Breast epithelium (tissue), 4 donors: Measurements from ENCODE around the gene CHD5. TPM values are rescaled to one million over a fixed set of nuclear protein-coding genes. Genes with fewer than 3 reads are reported as not detected.

Experiments
- DNase-seq, 2 donors: peaks; one replicate each; pipeline ENCODE4 v3.0.0-alpha.2; 2019; ENCODE audit warnings: low spot score in 2 of 2
- H3K27ac ChIP-seq, 2 donors: fragments of 200-600 bp; sonication (generic) in 1 of 2; one replicate each; pipeline ENCODE4 v1.5.1; 2016 to 2019; ENCODE audit warnings: mild to moderate bottlenecking in 1 of 2
- H3K27me3 ChIP-seq, 2 donors: fragments of 200-600 bp; sonication (generic) in 1 of 2; one replicate each; pipeline versions ENCODE4 v1.5.1 to v1.6.0; 2017 to 2019; ENCODE audit warnings: control low read depth in 1 of 2, mild to moderate bottlenecking in 1 of 2
- H3K36me3 ChIP-seq: fragments of 200-600 bp; one replicate; pipeline ENCODE4 v1.5.1; 2019
- H3K4me1 ChIP-seq, 2 donors: fragments of 200-600 bp; sonication (generic); one replicate each; pipeline ENCODE4 v1.5.1; 2016 to 2019; ENCODE audit warnings: control low read depth in 1 of 2
- H3K4me3 ChIP-seq, 3 donors: fragments of 200-600 bp; sonication (generic); 1 replicate in 2 of 3; 2 replicates in 1 of 3; pipeline ENCODE4 v1.5.1; 2016 to 2019; ENCODE audit warnings: mild to moderate bottlenecking in 3 of 3, moderate library complexity in 2 of 3
- H3K9me3 ChIP-seq, 2 donors: fragments of 200-600 bp; sonication (generic) in 1 of 2; one replicate each; pipeline ENCODE4 v1.5.1; 2016 to 2019; ENCODE audit warnings: control low read depth in 1 of 2
- POLR2A ChIP-seq: fragments of 450-650 bp; IDR thresholded peaks from one replicate; pipeline ENCODE4 v1.6.1; 2016; ENCODE audit warnings: antibody characterized with exemption, mild to moderate bottlenecking, moderate library complexity
- POLR2AphosphoS5 ChIP-seq, 3 donors: sonication (generic); formaldehyde crosslinking; IDR thresholded peaks; one replicate each; pipeline ENCODE4 v1.6.1; 2017; ENCODE audit warnings: antibody characterized with exemption in 3 of 3
- intact Hi-C: fragments of 100-400 bp; cut with DNase I; formaldehyde crosslinking; loops from one replicate; pipeline ENCODE4 v1.15.1; 2023; ENCODE audit warnings: low total_unique reads
- total RNA-seq, 3 donors: library from RNA; depleted of rRNA; stranded (reverse); fragments of >200 nt; gene quantifications; one replicate each; pipeline ENCODE4 v1.1.0, GENCODE V29; 2016
- TF ChIP-seq, protein P1 (sequence below), 3 donors: fragments of 450-650 bp; IDR thresholded peaks; one replicate each; pipeline ENCODE4 v1.5.1; 2016 to 2017; ENCODE audit warnings: antibody characterized with exemption in 3 of 3, mild to moderate bottlenecking in 3 of 3, moderate library complexity in 3 of 3

Gene CHD5
- total RNA-seq, 3 donors from 2014 or later = under 0.01 to 0.33 (median 0.15) TPM

DNA sequence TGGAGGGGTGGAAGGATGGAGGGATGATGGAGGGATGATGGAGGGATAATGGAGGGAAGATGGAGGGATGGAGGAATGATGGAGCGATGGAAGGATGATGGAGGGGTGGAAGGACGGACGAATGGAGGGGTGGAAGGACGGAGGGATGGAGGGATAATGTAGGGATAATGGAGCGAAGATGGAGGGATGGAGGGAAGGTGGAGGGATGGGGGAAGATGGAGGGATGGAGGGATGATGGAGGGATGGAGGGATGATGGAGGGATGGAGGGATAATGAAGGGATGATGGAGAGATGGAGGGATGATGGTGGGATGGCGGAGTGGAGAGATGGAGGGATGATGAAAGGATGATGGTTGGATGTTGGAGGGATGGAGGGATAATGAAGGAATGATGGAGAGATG lies 73.1 kb downstream of the CHD5 start:
- H3K36me3 ChIP-seq = no peaks in the 10 kb centered on the region
- H3K9me3 ChIP-seq = no peaks in the 10 kb centered on the region
- H3K4me3 ChIP-seq = no peak overlapping the region
- intact Hi-C loops = no loop called here
- H3K27me3 ChIP-seq = peaks cover 0 to 37% of the 10 kb centered on the region in 2 donors
- H3K27ac ChIP-seq = no peak overlapping the region
- DNase-seq = no peak
- TF ChIP-seq, protein P1, sequence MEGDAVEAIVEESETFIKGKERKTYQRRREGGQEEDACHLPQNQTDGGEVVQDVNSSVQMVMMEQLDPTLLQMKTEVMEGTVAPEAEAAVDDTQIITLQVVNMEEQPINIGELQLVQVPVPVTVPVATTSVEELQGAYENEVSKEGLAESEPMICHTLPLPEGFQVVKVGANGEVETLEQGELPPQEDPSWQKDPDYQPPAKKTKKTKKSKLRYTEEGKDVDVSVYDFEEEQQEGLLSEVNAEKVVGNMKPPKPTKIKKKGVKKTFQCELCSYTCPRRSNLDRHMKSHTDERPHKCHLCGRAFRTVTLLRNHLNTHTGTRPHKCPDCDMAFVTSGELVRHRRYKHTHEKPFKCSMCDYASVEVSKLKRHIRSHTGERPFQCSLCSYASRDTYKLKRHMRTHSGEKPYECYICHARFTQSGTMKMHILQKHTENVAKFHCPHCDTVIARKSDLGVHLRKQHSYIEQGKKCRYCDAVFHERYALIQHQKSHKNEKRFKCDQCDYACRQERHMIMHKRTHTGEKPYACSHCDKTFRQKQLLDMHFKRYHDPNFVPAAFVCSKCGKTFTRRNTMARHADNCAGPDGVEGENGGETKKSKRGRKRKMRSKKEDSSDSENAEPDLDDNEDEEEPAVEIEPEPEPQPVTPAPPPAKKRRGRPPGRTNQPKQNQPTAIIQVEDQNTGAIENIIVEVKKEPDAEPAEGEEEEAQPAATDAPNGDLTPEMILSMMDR (IDR thresholded peaks at IDR 0.05) = no peak
- TF ChIP-seq POLR2AphosphoS5 (IDR thresholded peaks at IDR 0.05) (no peak), POLR2A (no peak)
- no peaks in the 10 kb centered on the region for H3K4me1 ChIP-seq

DNA sequence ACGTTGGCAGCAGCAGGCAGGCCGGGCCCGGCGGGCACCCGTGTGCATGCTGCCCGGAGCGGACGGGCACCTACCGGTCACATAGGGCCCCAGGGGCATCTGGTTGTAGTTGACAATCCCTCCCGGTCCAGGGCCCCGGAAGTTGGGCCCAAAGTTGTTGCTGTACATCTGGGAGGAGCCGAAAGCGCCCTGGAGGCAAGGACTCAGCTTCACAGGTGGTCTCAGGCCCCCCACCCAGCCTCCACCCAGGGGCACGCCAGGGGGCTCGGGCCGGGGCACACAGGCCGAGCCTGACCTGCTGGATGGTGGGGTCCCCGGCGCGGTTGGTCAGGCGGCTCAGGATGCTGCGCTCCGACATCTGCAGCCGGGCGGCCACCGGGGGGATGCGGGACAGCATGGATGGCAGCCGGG lies 73.8 kb downstream of the CHD5 start:
- Histone ChIP-seq H3K27ac (no peak overlapping the region), H3K27me3 (peaks cover 0 to 38% of the 10 kb centered on the region in 2 donors), H3K36me3 (no peaks in the 10 kb centered on the region), H3K4me3 (no peak overlapping the region), H3K9me3 (no peaks in the 10 kb centered on the region), H3K4me1 (no peaks in the 10 kb centered on the region)
- intact Hi-C loops = no loop called here
- DNase-seq = no peak
- TF ChIP-seq POLR2A (no peak), POLR2AphosphoS5 (IDR thresholded peaks at IDR 0.05) (no peak)
- TF ChIP-seq, protein P1 (IDR thresholded peaks at IDR 0.05) = no peak

DNA sequence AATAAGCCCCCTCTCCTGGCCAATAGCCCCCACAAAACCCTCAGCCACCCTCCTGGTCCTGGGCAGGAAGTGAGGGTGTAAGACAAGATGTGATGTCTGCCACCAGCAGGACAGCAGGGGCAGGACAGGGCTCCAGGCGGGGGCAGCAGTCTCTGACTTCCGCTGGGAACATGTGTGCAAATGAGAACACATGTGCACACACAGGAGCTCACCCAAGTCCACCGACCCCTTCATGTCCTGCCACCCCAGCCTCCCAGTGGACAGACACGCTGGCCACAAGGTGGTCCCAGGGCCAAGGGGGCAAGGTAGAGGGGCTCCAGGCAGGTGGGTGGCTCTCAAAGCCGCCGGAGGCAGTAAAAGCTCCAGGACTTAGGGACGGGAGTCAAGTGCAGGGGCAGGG lies 74.4 kb downstream of the CHD5 start:
- H3K4me3 ChIP-seq = no peak overlapping the region
- H3K27me3 ChIP-seq = peaks cover 0 to 38% of the 10 kb centered on the region in 2 donors
- intact Hi-C loops = no loop called here
- H3K4me1 ChIP-seq = no peaks in the 10 kb centered on the region
- TF ChIP-seq, protein P1 (IDR thresholded peaks at IDR 0.05) = no peak
- TF ChIP-seq POLR2AphosphoS5 (IDR thresholded peaks at IDR 0.05) = no peak
- TF ChIP-seq POLR2A = no peak
- H3K27ac ChIP-seq = no peak overlapping the region
- no peaks in the 10 kb centered on the region for H3K9me3 ChIP-seq
- no peak for DNase-seq
- no peaks in the 10 kb centered on the region for H3K36me3 ChIP-seq

DNA sequence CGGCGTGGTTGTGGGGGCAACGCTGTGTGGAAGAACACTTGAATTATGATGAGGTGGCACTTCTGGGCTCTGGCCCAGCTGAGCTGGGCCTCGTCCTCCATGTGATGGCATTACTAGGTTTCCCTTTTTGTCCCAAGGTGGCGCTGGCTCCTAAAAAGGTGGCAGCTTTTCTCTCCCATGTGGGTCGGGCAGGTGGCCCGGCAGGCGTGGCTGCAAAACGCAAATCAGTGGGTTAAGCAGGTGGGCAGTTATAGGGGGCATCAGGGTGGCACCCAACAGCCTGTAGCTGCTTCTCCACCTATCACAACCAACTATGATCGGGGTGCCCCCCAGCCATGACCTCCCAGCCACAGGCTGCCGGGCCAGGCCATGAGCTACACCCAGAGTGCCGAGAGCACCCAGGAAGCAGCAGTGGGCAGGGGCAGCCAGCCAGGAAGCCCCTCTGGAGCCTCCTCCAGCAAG lies 74.9 kb downstream of the CHD5 start:
- DNase-seq = no peak
- Histone ChIP-seq H3K27me3 (peaks cover 0 to 34% of the 10 kb centered on the region in 2 donors), H3K4me3 (no peak overlapping the region), H3K27ac (no peak overlapping the region), H3K9me3 (no peaks in the 10 kb centered on the region), H3K4me1 (no peaks in the 10 kb centered on the region), H3K36me3 (no peaks in the 10 kb centered on the region)
- intact Hi-C loops = no loop called here
- TF ChIP-seq POLR2AphosphoS5 (IDR thresholded peaks at IDR 0.05) (no peak), POLR2A (no peak)
- TF ChIP-seq, protein P1 (IDR thresholded peaks at IDR 0.05) = no peak

DNA sequence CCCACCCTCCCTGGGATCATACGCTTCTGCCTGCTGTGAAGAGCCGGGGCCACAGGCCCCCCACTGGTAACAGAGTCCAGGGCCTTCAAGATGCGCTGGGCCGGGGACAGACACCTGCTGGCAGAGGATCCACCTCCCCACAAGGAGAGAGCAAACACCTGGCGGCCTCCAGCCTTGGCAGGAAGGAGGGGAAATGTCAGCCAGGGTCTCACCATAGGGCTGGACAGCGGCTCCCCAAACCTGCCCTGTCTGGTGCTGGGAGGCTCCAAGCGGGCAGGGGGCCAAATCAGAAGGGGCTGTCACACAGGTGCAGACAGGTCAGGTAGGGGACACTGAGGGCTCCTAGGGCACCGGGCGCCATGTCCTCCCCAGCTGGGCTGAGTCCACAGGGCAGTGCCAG lies 75.5 kb downstream of the CHD5 start:
- Histone ChIP-seq H3K4me3 (no peak overlapping the region), H3K9me3 (no peaks in the 10 kb centered on the region), H3K4me1 (no peaks in the 10 kb centered on the region), H3K27ac (no peak overlapping the region), H3K27me3 (peaks cover 0 to 30% of the 10 kb centered on the region in 2 donors), H3K36me3 (no peaks in the 10 kb centered on the region)
- TF ChIP-seq POLR2A = no peak
- TF ChIP-seq, protein P1 (IDR thresholded peaks at IDR 0.05) = no peak
- TF ChIP-seq POLR2AphosphoS5 (IDR thresholded peaks at IDR 0.05) = no peak
- DNase-seq = no peak
- intact Hi-C loops = no loop called here
